A549 (cell line): Measurements from ENCODE around the gene PKM.

Experiments
- CHD4 ChIP-seq: fragments of 200-600 bp; sonication (generic); IDR thresholded peaks from 2 replicates; pipeline ENCODE4 v1.6.1; 2016; ENCODE audit warnings: antibody characterized with exemption, mild to moderate bottlenecking, borderline replicate concordance
- EP300 ChIP-seq, 2 experiments: fragments of >200 bp; sonication (Bioruptor Twin); formaldehyde crosslinking; IDR thresholded peaks; 2 replicates in 1 of 2; 3 replicates in 1 of 2; pipeline ENCODE4 v1.6.1; 2016 to 2017
- KDM1A ChIP-seq: fragments of 200-600 bp; sonication (generic); IDR thresholded peaks from 2 replicates; pipeline ENCODE4 v1.6.1; 2016; ENCODE audit warnings: low read depth, mild to moderate bottlenecking
- MAZ ChIP-seq: fragments of 150-350 bp; IDR thresholded peaks from 2 replicates; pipeline ENCODE4 v1.6.1; 2014; ENCODE audit warnings: antibody characterized with exemption, low read depth, low read length, borderline replicate concordance
- MYC ChIP-seq: IDR thresholded peaks from 2 replicates; pipeline ENCODE4 v1.6.1; 2012; ENCODE audit warnings: mild to moderate bottlenecking, inconsistent platforms, low read length, improper control_type of control experiment, borderline replicate concordance
- POLR2A ChIP-seq: IDR thresholded peaks from 2 replicates; pipeline ENCODE4 v1.6.1; 2012; ENCODE audit warnings: mild to moderate bottlenecking, low read length
- RAD21 ChIP-seq, 2 experiments: fragments of >200 bp in 1 of 2; sonication (Bioruptor Twin) in 1 of 2; formaldehyde crosslinking in 1 of 2; IDR thresholded peaks in 1 of 2; conservative IDR thresholded peaks in 1 of 2; 2 replicates in 1 of 2; 3 replicates in 1 of 2; pipeline ENCODE4 v1.6.1; 2012 to 2018; ENCODE audit warnings: inconsistent platforms in 1 of 2
- RCOR1 ChIP-seq: fragments of 150-350 bp; IDR thresholded peaks from 2 replicates; pipeline ENCODE4 v1.6.1; 2014; ENCODE audit warnings: antibody characterized with exemption, low read length, low read depth
- RFX5 ChIP-seq: fragments of 450-650 bp; IDR thresholded peaks from 2 replicates; pipeline ENCODE4 v1.7.1; 2014; ENCODE audit warnings: antibody characterized with exemption, mild to moderate bottlenecking, moderate library complexity
- SMC3 ChIP-seq: fragments of >200 bp; sonication (Bioruptor Twin); formaldehyde crosslinking; IDR thresholded peaks from 3 replicates; pipeline ENCODE4 v1.6.1; 2018; ENCODE audit warnings: inconsistent platforms
- ZC3H11A ChIP-seq: fragments of 450-650 bp; IDR thresholded peaks from 2 replicates; pipeline ENCODE4 v1.6.1; 2014; ENCODE audit warnings: antibody characterized with exemption, mild to moderate bottlenecking
- TF ChIP-seq, protein P1 (sequence below): fragments of >200 bp; sonication (Bioruptor Twin); formaldehyde crosslinking; IDR thresholded peaks from 3 replicates; pipeline ENCODE4 v1.5.1; 2016

DNA sequence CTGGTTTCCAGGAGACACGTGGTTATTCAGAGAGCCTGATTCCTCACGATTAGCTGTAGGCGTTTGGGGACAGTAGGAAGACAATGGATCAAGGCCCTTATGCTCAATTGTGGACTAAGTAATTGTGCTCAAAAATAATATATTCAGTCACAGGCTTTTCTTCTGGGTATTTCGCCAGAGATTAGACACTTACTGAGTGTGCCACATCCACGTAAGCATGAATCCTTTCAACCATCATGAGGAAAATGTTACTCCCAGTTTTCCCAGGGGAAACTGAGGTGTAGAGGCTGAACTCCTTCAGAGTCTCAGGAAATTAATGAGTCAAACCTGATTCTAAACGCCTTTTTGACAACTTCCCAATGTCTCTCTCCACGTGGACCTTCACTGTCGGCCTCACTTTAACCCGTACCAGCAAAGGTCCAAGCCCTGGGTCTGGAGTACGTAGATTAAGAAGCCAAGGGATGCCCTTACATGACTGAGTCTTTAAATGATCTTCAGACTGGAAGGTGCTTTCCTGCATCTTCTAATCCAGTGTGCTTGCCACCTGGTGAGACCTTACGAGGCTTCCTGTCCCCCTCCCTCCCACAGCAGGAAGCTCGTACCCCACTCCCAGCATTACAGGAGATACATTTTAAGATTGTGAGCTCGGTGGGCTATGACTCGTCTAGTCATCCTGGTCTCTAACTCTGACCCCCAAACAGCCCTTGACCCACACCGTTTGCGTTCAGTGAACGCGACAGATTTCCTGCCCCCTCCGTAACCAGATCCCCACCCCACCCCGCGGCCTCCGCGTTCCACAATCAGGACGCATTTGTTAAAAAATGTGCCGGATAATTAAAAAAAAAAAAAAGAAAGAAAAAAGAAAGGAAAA, 1.7 kb downstream of the PKM start:
- TF ChIP-seq CHD4 = no peak
- TF ChIP-seq, protein P1, sequence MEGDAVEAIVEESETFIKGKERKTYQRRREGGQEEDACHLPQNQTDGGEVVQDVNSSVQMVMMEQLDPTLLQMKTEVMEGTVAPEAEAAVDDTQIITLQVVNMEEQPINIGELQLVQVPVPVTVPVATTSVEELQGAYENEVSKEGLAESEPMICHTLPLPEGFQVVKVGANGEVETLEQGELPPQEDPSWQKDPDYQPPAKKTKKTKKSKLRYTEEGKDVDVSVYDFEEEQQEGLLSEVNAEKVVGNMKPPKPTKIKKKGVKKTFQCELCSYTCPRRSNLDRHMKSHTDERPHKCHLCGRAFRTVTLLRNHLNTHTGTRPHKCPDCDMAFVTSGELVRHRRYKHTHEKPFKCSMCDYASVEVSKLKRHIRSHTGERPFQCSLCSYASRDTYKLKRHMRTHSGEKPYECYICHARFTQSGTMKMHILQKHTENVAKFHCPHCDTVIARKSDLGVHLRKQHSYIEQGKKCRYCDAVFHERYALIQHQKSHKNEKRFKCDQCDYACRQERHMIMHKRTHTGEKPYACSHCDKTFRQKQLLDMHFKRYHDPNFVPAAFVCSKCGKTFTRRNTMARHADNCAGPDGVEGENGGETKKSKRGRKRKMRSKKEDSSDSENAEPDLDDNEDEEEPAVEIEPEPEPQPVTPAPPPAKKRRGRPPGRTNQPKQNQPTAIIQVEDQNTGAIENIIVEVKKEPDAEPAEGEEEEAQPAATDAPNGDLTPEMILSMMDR = no peak
- no peak for TF ChIP-seq RFX5
- no peak for TF ChIP-seq POLR2A
- no peak for TF ChIP-seq SMC3
- no peak for TF ChIP-seq KDM1A
- no peak for TF ChIP-seq EP300 (IDR thresholded peaks at IDR 0.05)
- TF ChIP-seq MAZ = no peak
- TF ChIP-seq RAD21 (conservative IDR thresholded peaks at IDR 0.05 in 1 of 2, IDR thresholded peaks at IDR 0.05 in 1 of 2) = no peak
- no peak for TF ChIP-seq ZC3H11A
- TF ChIP-seq RCOR1 = no peak
- no peak for TF ChIP-seq MYC
